K562 treated with DMSO at 1 percent for 12 hours (cell line): ENCODE results near the gene BCL2L14. TPM values are rescaled to one million over a fixed set of nuclear protein-coding genes. Genes with fewer than 3 reads are reported as not detected.

Experiments
- total RNA-seq: library from RNA; unstranded; fragments of 300-600 nt; gene quantifications from 2 replicates; pipeline ENCODE4 v1.2.3, GENCODE V29; 2022; ENCODE audit not compliant: insufficient read depth

Gene BCL2L14, protein sequence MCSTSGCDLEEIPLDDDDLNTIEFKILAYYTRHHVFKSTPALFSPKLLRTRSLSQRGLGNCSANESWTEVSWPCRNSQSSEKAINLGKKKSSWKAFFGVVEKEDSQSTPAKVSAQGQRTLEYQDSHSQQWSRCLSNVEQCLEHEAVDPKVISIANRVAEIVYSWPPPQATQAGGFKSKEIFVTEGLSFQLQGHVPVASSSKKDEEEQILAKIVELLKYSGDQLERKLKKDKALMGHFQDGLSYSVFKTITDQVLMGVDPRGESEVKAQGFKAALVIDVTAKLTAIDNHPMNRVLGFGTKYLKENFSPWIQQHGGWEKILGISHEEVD
- not detected in 2 replicates for total RNA-seq

DNA sequence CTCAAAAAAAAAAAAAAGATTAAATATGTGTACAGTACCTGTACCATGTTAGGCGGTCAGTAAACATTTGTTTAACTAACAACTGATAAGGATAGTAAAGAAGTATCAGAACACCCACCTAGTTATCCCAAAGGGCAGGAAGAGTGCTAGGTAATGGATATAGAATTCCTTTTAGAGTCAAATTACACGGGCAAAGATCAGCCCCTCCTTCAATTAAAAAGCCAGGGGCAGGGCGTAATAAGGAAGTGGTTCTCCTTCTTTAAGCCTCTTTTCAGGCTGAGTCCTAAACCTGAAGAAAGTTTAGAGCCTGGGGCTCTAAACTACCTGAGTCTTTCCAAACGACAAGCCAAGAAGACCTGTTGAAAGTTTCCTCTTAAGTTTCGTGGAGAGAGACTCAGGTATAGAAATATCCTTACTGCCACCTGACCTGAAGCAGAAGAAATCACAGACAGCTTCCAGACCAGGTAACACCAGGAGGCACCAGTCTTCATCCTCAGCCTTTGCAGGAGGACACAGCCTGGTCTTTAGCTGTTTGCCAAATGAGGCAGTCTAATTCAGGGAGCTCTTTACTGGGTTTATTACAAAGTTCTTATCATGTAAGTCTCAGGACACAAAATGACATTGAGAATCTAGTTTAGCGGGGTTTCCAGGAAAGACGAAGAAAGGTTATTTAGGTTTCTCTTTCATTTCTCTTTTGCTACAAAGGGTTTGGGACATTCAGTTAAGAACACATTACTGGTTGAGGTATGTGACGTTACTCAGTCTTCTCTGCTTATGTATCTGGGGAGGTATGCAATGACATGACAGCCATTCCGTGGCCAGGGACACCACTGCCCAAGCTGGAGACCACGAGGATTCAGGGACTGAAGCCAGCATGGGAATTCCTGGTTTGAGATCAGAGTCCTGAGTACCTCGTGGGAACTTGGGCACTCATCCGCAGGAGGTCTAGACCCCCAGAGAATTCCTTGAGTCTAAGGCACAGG lies at the start of gene BCL2L14:
TSS of gene BCL2L14 (plus strand) at position 266 of the 983 bp plus-strand sequence. CDS start 8,367 bp downstream, outside the sequence.

Other genes starting within 250 kb of the BCL2L14 start
- gene LRP6, start 196.1 kb downstream of the BCL2L14 start, total RNA-seq, result 1.3 and 8.9 TPM in 2 replicates